Mesodermal cell (in vitro differentiated cells): ENCODE results near the gene AIFM1.

Source experiments
- H3K27ac ChIP-seq: 2 replicates; pipeline ENCODE4 v1.7.0; 2013; ENCODE audit warnings: mild to moderate bottlenecking, low read depth, low read length, moderate library complexity; ENCODE audit not compliant: severe bottlenecking
- H3K36me3 ChIP-seq: 2 replicates; pipeline ENCODE4 v1.7.1; 2013; ENCODE audit warnings: mild to moderate bottlenecking, low read length, moderate library complexity; ENCODE audit not compliant: control insufficient read depth, insufficient read depth
- H3K4me1 ChIP-seq: one replicate; pipeline ENCODE4 v1.7.1; 2013; ENCODE audit warnings: mild to moderate bottlenecking, low read length; ENCODE audit not compliant: insufficient read depth, control insufficient read depth, poor library complexity, severe bottlenecking
- H3K4me3 ChIP-seq: 2 replicates; pipeline ENCODE4 v1.7.0; 2013; ENCODE audit warnings: low read length, control low read depth, mild to moderate bottlenecking; ENCODE audit not compliant: insufficient read depth, poor library complexity, severe bottlenecking; ENCODE audit errors: extremely low read depth
- H3K9me3 ChIP-seq: 2 replicates; pipeline ENCODE4 v1.7.1; 2013; ENCODE audit warnings: mild to moderate bottlenecking, low read length, moderate library complexity; ENCODE audit not compliant: control insufficient read depth
- WGBS, 2 experiments: methylation state at CpG; one replicate each; pipeline ENCODE4 v1.1.5; 2013; ENCODE audit warnings: missing lambda C conversion rate in 2 of 2; ENCODE audit not compliant: insufficient coverage in 2 of 2; 5-methylcytosine and 5-hydroxymethylcytosine counted together

AIFM1 gene

DNA sequence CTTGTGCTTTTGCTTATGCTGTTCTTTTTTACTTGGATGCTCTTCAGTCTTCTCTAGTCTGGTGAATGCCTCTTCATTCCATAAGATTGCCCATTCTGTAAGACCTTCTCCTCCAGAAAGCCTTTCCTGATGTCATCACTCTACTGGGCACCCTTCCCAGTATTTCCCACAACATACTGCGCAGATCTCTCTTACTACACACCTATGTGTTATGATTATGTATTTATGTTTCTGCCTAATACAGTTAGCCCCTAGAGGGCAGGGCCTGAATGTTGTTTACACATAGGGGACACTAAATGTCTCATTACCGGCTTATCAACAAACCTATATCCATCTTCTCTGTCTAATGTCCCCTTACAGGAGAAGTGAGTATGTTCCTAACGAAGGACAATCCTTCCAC lies 21.1 kb downstream of the AIFM1 start:
- peaks cover 6% of the 10 kb centered on the region for H3K4me1 ChIP-seq
- no peak overlapping the region for H3K4me3 ChIP-seq
- peaks cover 71% of the 10 kb centered on the region for H3K36me3 ChIP-seq
- H3K27ac ChIP-seq = no peak overlapping the region
- no peaks in the 10 kb centered on the region for H3K9me3 ChIP-seq
- no CpG with 5 or more reads among the region's 3 CpGs for WGBS, 2 experiments

DNA sequence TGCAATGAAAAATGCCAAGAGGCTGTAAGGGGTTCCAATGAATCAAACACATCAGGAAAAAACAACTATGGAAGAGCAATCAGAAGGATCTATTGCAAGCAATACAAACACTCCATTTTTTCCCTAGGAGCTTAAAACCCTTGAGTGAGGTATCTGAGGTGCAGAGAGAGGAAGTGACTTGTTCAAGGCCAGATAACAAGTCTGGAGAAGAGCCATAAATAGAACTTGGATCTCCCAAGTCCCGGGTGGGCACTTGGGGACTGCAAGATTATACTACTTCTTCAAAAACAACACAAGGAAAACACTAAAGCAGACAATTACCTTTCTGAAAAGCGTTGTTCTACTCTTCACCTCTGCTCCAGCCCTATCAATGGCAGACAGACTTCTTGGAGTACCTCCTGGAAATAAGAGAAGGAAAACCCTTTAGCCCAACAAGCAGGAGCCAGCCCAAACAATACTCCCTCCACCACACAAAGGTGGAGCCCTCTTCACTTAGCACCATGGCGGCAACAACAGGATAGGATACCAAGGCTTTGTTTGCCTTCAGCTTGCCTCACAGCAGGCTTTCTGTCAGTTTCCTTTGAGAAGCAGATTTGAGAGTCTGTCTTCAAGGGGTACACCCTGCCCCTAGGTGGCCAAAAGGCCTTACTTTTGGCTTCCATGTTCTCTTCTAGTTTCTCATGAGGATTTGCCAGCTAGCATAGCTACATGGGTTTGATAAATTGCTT lies 26.0 kb downstream of the AIFM1 start:
- Histone ChIP-seq H3K4me1 (peaks cover 14% of the 10 kb centered on the region), H3K36me3 (peaks cover 57% of the 10 kb centered on the region), H3K27ac (peak overlapping the region; percentile 41), H3K4me3 (no peak overlapping the region), H3K9me3 (no peaks in the 10 kb centered on the region)
- WGBS, 2 experiments = 17% methylated on average over 1 of the region's 3 CpGs; no CpG with 5 or more reads in 1 of the 2 experiments

DNA sequence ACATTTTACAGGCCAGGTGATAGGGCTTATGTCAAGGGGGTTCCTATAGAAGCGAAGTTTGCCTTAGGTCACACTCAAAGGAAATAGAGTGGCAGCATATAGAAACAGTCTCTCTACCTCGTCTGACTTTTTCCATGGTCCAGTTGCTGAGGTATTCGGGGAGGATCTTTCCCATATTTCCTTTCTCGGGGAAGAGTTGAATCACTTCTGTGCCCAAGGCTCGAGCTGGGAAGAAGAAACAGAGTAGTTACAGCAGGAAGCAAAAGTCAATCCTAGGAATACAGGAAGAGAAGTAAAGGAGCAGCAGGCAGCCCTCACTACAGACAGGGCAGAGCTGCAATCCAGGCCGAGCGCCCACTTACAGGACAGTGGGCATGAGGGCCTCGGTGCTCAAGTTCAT lies 28.7 kb downstream of the AIFM1 start:
- peaks cover 14% of the 10 kb centered on the region for H3K4me1 ChIP-seq
- no peaks in the 10 kb centered on the region for H3K9me3 ChIP-seq
- H3K27ac ChIP-seq = no peak overlapping the region
- H3K36me3 ChIP-seq = peaks cover 49% of the 10 kb centered on the region
- WGBS, 2 experiments = 93 to 95% methylated on average over 2 to 6 of the region's 8 CpGs
- no peak overlapping the region for H3K4me3 ChIP-seq

DNA sequence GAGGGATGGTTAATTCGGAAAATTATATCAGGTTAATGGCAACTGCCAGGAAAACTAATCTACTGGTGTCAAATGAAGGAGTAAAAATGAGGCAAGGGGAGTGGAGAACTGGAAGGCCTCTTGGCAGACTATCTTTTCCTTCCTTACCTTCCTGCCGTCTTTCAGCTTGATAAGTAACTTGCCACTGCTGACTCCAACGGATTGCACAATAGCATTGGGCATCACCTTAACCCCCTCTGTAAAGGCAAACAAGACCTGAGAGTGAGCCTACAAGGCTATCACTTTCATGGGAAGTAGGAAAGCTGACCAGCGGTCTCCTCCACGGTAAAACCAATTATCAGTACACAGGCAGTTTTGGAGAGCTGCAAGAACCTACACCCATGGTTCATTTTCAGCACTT lies 29.1 kb downstream of the AIFM1 start:
- Histone ChIP-seq H3K36me3 (peaks cover 44% of the 10 kb centered on the region), H3K4me1 (peaks cover 14% of the 10 kb centered on the region), H3K4me3 (no peak overlapping the region), H3K27ac (no peak overlapping the region), H3K9me3 (no peaks in the 10 kb centered on the region)
- 100% methylated on average over 1 of the region's 5 CpGs for WGBS, 2 experiments

DNA sequence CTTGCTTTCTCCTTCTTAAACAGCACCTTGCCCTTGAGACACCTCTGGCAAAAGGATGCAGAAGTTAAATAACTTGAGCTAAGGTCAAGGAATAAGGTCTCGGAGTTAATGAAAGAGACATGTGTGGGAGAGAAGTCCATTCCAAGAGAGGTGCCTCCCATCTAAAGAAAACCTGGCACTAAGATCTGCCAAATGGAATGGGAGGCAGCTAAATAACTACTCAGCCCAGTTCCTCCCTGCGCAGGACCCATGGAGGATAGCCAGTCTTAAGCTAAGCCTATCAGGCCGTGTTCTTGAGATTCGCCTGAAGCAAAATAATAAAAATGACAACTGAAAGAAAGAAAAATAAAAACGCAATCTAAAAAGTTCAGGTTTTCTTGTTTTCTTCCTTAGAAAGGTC lies 34.7 kb downstream of the AIFM1 start:
- Histone ChIP-seq H3K27ac (no peak overlapping the region), H3K36me3 (peaks cover 58% of the 10 kb centered on the region), H3K4me3 (no peak overlapping the region), H3K9me3 (no peaks in the 10 kb centered on the region), H3K4me1 (no peaks in the 10 kb centered on the region)
- no CpG with 5 or more reads among the region's 5 CpGs for WGBS, 2 experiments

DNA sequence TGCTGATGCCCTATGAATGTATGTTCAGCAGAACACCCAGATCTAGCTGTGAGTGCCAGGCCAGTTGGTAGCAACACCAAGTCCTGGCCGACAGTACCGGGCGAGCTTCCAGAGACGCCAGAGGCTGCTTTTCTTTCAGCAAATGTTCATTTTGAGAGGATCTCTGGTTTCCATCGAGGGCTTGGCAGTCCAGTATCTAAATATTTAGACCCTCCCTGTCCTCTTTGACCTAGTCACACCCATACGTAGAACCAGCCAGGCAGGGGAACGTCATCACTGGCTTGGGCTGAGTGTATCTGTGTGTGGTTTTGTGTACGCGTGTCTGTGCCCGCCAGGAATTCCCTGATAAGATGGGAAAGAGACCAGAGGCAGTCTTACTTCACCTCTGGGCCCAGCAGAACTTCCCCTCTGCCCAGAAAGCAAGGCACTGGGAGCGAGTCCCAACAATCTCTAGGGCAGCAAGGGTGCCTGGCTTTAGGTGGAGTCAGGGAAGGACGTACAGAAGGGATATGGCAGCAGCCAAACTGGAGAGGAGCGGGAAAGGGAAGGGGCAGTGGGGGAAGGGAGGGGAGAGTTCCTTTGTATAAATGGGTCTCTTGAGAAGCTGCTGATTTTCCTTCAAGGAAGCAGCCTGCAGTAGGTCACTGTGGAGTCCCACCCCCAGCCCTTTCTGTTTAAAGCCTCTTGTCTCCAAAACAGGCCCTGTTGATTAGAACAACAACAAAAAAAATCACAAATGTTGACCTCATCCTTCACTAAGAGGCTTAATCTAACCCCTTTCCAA lies 40.4 kb downstream of the AIFM1 start:
- H3K4me1 ChIP-seq = no peaks in the 10 kb centered on the region
- H3K36me3 ChIP-seq = peaks cover 33% of the 10 kb centered on the region
- H3K4me3 ChIP-seq = no peak overlapping the region
- 98 to 100% methylated on average over 4 to 5 of the region's 13 CpGs for WGBS, 2 experiments
- peak overlapping the region; percentile 71 for H3K27ac ChIP-seq
- H3K9me3 ChIP-seq = no peaks in the 10 kb centered on the region

DNA sequence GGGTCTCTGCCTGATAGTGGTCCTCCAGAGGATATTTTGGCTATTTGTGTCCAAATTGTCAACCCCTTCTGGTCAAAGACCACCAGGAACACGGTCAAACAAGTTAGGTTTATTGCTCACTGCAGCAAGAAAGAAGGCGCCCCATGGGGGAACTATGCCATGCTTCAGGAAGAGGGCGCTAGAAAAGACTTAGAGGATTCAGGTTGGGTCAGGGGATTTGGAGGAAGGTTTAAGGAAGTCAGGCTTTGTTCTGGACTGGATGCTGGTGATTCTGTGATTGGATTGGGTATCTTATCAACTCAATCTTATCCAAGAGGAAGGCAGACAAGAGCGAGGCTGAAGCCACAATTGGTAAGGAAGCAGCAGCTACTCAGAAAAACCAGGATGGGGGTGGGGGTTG lies 41.1 kb downstream of the AIFM1 start:
- Histone ChIP-seq H3K9me3 (no peaks in the 10 kb centered on the region), H3K27ac (peak overlapping the region; percentile 71), H3K4me1 (no peaks in the 10 kb centered on the region), H3K36me3 (peaks cover 29% of the 10 kb centered on the region), H3K4me3 (no peak overlapping the region)
- 80 to 100% methylated on average over 1 to 2 of the region's 4 CpGs for WGBS, 2 experiments

DNA sequence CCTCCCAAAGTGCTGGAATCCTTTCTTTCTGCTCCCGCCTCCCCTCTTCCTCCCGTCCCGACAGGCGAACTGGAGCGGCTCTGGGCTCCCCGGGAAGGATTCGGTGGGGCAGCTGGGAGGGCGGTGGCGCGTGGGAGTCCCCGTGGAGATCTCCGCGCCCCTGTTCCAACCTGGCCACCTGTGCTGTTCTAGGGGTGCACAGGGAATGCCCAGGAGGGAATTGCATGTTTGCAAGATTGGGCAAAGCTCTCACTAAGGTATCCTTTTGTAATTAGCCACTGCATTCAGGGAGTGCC lies 44.2 kb downstream of the AIFM1 start:
- peaks cover 17% of the 10 kb centered on the region for H3K4me1 ChIP-seq
- H3K36me3 ChIP-seq = peaks cover 6% of the 10 kb centered on the region
- WGBS, 2 experiments = 84% methylated on average over 6 of the region's 13 CpGs; no CpG with 5 or more reads in 1 of the 2 experiments
- H3K27ac ChIP-seq = no peak overlapping the region
- no peak overlapping the region for H3K4me3 ChIP-seq
- H3K9me3 ChIP-seq = no peaks in the 10 kb centered on the region

DNA sequence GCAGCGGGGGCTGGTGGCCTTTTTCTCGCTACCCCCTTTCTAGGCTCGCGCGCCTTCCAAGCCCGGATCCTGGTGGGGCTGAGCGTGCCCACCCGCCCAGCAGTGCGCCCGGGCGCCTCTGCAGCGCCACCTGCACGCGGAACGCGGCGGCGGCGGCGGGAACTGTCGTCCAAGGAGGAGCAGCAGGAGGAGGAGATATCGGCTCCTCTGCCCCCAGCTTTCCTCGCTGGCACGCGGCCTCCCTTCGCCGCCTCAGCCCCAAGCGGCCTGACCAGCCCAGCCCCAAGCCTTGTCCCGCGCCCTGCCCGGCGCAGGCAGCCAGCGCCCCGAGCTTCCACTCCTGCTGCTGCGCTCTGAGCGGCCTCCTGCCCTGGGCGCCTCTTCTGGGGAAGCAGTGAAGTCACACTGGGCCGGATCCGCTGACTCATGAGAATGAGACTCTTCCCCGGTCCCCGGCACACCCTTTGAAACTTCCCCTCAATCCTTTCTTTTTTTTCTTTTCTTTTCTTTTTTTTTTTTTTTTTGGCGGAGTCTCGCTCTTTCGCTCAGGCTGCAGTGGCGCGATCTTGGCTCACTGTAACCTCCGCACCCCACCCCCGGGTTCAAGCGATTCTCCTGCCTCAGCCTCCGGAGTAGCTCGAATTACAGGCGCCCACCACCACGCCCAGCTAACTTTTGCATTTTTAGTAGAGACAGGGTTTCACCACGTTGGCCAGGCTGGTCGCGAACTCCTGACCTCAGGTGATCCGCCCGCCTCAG lies 44.7 kb downstream of the AIFM1 start:
- 2 to 12% methylated on average over 11 to 24 of the region's 58 CpGs for WGBS, 2 experiments
- Histone ChIP-seq H3K36me3 (peaks cover 4% of the 10 kb centered on the region), H3K4me3 (peak overlapping the region; percentile 19), H3K27ac (peak overlapping the region; percentile 69), H3K9me3 (no peaks in the 10 kb centered on the region), H3K4me1 (peaks cover 17% of the 10 kb centered on the region)

DNA sequence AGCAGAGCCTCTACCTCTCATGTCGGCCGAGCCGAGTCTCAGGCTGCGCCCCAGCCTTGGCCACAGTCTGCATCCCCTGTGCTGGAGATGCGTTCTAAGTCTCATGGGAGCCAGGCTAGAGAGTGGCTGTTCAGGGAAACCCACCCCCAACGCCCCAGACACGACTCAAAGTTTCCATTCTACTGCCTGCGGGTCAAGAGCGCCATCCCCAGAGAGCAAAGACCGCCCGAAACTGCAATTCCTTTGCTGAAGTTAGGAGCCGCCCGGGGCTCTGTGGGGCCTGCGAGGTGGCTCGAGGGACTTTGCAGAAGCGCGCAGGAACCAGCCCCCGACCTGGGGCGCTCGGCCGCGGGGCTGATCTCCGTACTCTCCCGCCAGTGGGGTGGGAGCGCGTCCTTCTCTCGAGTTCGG lies 45.3 kb downstream of the AIFM1 start:
- H3K36me3 ChIP-seq = peaks cover 4% of the 10 kb centered on the region
- peak overlapping the region; percentile 69 for H3K27ac ChIP-seq
- WGBS, 2 experiments = 0 to 3% methylated on average over 17 to 18 of the region's 28 CpGs
- peaks cover 17% of the 10 kb centered on the region for H3K4me1 ChIP-seq
- H3K4me3 ChIP-seq = peak overlapping the region; percentile 19
- no peaks in the 10 kb centered on the region for H3K9me3 ChIP-seq
